ENCODE results near the gene TMEM45A.
"Not testable (repeated sequence)": the region's sequence is repeated elsewhere in the genome, so short reads cannot be mapped to it uniquely, and the experiment has no call there.

The TMEM45A gene

DNA sequence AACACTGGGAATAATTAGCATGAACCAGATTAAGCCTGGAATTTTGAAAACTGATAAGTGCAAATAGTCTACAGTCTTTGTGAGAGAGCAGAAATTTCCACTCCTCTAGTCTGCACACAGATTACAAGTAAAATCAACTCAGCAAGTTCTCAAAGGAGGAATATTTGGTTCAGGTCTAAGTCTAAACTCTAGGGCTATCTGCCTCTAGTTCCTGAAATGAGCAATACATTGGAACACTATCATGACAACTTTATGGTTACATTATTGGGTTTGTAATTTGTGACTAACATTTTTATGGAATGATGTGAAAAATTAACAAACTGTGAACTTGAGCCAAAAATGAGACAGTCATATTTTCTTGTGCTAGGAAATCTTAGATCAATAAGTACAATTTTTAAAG lies 86.2 kb downstream of the TMEM45A start:
- TF ChIP-seq, protein P1, sequence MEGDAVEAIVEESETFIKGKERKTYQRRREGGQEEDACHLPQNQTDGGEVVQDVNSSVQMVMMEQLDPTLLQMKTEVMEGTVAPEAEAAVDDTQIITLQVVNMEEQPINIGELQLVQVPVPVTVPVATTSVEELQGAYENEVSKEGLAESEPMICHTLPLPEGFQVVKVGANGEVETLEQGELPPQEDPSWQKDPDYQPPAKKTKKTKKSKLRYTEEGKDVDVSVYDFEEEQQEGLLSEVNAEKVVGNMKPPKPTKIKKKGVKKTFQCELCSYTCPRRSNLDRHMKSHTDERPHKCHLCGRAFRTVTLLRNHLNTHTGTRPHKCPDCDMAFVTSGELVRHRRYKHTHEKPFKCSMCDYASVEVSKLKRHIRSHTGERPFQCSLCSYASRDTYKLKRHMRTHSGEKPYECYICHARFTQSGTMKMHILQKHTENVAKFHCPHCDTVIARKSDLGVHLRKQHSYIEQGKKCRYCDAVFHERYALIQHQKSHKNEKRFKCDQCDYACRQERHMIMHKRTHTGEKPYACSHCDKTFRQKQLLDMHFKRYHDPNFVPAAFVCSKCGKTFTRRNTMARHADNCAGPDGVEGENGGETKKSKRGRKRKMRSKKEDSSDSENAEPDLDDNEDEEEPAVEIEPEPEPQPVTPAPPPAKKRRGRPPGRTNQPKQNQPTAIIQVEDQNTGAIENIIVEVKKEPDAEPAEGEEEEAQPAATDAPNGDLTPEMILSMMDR (conservative IDR thresholded peaks at IDR 0.05): no peak
- no peak for TF ChIP-seq ZFX (IDR thresholded peaks at IDR 0.05)
- H3K27ac ChIP-seq: no peak overlapping the region

DNA sequence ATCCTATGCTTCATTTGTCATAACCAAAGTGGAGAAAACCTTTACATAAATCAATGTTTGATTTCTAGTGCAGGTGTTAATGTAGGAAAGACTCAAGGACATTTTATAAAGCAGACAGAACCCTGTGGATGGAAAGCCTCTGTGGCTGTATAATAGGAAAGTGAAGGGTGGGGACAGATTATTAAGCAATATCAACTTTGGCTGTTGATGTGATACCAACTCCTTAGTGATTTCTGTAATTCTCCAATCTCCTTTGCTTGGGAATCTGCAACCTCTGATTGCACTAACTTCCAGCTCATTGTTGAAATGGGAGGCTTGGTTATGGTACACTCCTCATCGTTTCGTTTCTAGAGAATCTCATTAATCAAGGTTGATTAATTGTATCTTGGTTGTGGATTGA lies 87.7 kb downstream of the TMEM45A start:
- H3K27ac ChIP-seq: no peak overlapping the region
- no peak for TF ChIP-seq ZFX (IDR thresholded peaks at IDR 0.05)
- TF ChIP-seq, protein P1 (conservative IDR thresholded peaks at IDR 0.05): no peak

DNA sequence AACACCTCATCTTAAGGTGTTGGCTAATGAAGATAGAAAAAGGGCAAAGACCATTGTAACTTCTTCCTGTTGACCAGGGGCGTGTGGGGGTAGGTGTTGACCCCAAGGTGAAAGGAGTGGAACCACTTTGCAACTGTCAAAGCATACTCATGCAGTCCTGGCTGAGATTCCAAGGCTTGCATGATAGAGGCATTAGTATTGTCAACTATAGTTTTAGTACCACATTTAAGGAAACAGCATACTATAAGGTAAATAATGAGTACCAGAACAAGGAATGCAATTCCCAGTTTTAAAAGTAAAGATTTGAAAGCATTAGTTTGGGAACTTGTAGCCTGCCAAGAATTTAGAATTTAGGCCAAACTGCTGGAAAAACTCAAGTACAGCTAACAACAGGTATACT lies 89.2 kb downstream of the TMEM45A start:
- TF ChIP-seq, protein P1 (conservative IDR thresholded peaks at IDR 0.05): no peak
- TF ChIP-seq ZFX (IDR thresholded peaks at IDR 0.05): no peak
- no peak overlapping the region for H3K27ac ChIP-seq

DNA sequence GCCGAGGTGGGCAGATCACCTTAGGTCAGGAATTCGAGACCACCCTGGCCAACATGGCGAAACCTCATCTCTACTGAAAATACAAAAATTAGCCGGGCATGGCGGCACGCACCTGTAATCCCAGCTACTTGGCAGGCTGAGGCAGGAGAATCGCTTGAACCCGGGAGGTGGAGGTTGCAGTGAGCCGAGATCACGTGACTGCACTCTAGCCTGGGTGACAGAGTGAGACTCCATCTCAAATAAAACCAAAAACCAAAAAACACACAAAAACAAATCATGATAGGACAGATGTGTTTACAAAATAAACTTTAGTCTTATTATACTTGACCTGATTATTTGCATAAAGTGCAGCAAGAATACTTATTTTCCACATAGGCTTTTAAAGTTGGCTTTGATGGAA lies 89.7 kb downstream of the TMEM45A start:
- H3K27ac ChIP-seq: not testable (repeated sequence)

DNA sequence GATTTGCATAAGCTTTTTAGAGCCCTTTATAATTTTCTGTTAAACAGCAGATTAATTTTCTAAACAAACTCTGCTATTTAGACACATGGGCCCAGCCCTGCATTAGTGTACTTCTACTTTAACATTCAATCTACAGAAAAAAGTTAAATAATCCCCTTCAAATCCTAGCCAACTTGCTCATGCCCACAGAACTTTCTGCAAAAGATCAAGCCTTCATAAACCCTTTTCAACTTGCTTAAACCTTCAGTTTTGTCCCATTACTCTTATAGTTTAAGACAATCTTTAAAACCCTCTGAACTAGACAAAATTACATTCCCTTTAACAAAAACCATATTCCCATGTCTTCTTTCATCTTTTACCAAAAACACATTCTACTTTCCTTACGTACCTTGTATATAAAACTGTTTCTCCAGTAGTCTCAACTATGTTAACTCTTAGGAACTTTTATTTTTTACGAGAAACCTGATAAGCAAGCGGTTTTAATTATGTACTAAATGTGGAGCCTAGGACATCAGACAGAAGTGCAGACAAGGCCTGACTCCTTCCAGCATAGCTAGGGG lies 91.8 kb downstream of the TMEM45A start:
- no peak overlapping the region for H3K27ac ChIP-seq
- TF ChIP-seq, protein P1 (conservative IDR thresholded peaks at IDR 0.05): no peak
- TF ChIP-seq ZFX (IDR thresholded peaks at IDR 0.05): no peak

DNA sequence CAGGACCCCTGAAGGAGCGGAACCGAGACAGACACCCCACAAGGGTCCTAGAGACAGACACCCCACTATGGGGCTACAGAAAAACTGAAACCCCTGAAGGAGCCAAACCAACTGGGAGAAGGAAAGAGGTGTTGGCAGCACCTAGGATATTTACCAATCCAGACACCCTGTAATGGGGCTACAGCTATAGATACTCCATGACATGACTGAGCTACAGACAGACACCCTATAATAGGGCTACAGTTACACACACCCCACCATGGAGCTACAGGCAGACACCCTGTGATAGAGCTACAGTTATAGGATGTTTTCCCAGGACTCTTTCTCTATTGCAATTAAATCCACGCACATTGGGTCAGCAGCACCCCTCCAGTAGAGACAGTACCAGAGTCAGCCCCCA lies 94.4 kb downstream of the TMEM45A start:
- TF ChIP-seq ZFX (IDR thresholded peaks at IDR 0.05): no peak
- TF ChIP-seq, protein P1 (conservative IDR thresholded peaks at IDR 0.05): no peak
- no peak overlapping the region for H3K27ac ChIP-seq

DNA sequence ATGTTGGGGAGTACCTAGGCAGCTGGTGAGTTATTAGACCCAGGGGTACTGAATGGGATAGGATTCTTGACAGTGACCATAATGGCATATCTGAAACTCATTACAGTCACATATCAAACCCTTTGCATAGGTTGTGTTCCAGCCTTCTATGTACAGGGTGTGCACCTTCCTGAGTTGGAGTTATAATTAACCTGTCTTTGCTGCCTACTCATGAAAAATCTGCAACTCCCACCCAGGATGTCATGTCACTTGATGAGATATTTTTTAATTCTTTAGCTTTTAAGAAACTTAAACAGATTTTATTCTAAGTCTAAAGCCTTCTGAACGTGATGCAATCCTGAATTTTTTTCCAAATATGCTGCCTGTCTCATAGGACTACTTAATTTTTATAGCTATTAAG lies 95.8 kb downstream of the TMEM45A start:
- TF ChIP-seq ZFX (IDR thresholded peaks at IDR 0.05): no peak
- TF ChIP-seq, protein P1 (conservative IDR thresholded peaks at IDR 0.05): no peak
- no peak overlapping the region for H3K27ac ChIP-seq

DNA sequence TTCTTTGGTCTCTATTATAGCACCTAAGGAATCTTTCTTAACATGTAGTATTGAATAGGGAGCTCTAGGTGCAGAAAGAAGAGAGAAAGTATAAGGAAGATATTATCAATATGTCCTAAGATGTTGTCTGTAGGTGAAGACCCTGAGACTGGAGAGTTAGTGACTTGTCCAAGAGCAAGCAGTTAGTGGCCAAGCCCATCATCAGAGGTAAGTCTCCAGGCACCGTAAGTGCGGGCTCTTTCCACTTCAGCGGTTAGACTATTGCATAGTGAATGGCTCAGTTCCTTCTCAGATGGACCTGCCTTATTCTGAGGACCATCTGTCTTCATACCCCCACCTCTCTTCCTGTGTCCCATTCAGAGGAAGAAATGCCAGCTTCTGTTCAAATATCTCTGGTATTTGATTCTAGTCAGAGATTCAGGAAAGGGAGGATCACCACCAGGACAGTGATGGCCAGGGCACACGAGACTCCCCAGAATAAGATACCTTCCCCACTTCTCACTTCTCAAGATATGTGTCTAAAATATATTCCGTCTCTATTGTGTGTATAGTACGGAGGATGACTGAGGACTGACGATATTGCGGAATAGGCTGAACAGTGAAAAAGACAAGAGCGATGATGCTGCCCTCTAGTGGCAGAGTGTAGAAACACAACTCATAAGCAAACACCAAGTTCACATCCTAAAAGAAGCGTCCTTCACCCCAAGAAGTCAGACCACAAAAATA lies 97.9 kb downstream of the TMEM45A start:
- TF ChIP-seq, protein P1 (conservative IDR thresholded peaks at IDR 0.05): peak; percentile 86
- no peak for TF ChIP-seq ZFX (IDR thresholded peaks at IDR 0.05)
- H3K27ac ChIP-seq: no peak overlapping the region
